Muscle of back (tissue), 11 donors: Measurements from ENCODE around the gene NF1. TPM values are rescaled to one million over a fixed set of nuclear protein-coding genes. Genes with fewer than 3 reads are reported as not detected.

Source experiments
- DNase-seq, 3 donors: peaks; one replicate each; pipeline versions ENCODE4 v3.0.0 to v3.0.0-alpha.2; 2013
- polyA plus RNA-seq, 10 donors: library from polyadenylated mRNA; unstranded; fragments of 120-200 nt; gene quantifications; one replicate each; pipeline ENCODE4 v1.2.1, GENCODE V29; 2013; ENCODE audit not compliant: insufficient read length in 10 of 10

The NF1 gene
- polyA plus RNA-seq, 10 donors, result 18.9 to 31.2 (median 25.1) TPM

DNA sequence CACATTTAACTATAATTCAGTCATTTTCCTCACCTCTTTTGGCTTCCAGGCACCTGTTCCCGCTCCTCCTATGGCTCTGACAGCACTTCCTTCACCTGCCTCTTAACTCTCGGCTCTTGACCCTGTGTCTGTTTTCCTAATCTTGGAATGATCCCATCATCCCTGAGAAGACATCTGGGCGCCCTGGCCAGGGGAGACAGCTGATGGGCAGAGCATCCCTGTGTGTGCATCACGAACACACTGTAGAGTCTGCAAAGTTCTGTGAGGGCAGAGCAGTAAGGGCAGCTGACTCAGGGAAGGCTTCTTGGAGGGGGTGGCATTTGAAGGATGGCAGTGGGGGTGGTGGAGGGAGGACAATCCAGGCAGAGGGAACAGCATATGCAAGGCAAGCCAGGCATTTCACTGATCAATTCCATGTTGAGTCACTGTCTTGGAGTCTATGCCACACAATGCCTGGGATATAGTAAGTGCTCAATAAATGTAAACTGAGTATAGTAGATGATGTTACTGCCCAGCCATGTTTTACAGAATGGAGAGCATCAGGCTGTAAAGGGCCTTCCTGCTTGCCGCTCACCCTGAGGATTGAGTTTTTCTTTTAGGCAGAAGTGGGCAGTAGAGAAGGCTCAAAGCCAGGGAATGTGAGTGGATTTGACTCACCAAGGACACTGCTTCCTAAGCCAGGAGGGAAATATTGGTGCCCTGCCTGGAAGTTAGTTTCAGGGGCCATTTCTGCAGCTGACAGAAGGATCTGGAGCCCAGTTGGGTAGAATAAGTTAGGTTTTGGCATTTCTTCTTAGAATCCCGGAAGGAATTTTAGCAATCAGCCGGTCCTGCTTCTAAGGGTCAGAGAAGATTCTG, 290.9 kb downstream of the NF1 start:
- DNase-seq, result no peak

DNA sequence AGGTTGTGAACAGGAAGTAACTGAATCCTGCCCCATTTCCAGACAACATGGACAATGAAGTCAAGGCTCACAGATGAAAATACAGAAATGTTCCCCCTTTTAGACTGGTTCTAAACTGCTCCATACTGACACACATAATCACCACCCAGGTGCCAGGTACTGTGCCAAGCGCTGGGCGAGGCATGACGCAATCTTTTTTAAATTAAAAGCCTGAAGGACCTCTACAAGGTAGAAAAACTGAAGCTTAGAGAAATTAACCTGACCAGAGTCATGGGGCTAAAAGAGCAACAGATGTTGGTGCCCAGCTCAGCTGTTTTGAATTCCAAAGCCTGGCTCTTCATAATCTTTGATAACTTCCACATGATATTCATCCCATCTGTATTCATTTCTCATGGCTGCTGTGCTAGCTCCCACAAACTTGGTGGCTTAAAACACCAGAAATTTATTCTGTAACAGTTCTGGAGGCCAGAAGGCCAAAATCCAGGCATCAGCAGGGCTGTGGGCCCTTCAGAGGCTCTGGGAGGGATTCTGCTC, 291.8 kb downstream of the NF1 start:
- DNase-seq, result no peak

DNA sequence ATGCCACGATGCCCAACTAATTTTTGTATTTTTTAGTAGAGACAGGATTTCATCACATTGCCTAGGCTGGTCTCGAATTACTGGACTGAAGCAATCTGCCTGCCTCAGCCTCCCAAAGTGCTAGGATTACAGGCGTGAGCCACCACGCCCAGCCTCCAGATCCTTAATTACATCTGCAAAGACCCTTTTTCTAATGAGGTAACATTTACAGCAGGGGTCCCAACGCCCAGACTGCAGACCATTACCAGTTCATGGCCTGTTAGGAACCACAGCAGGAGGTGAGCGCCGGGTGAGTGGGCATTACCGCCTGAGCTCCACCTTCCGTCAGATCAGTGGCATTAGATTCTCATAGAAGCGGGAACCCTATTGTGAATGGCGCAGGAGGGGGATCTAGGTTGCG, 292.7 kb downstream of the NF1 start:
- DNase-seq, result no peak

DNA sequence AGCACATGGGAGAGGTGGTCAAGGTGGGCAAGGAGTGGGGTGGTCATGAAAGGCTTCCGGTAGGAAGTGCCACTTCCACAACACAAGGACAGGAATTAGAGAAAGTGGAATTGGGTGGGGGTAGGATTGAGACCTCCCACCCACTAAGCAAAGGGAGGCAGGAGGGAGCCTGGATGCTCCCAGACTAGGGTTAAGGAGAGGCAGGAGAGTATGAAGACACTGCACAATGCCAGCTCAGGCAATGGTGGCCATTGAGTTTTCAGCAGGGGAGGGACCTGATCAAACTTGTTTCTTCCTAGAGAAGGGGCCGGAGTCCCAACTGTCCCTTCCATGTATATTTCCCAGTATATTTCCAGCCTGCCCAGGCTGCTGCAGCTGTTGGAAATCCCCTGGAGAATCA, 293.6 kb downstream of the NF1 start:
- DNase-seq, result no peak

DNA sequence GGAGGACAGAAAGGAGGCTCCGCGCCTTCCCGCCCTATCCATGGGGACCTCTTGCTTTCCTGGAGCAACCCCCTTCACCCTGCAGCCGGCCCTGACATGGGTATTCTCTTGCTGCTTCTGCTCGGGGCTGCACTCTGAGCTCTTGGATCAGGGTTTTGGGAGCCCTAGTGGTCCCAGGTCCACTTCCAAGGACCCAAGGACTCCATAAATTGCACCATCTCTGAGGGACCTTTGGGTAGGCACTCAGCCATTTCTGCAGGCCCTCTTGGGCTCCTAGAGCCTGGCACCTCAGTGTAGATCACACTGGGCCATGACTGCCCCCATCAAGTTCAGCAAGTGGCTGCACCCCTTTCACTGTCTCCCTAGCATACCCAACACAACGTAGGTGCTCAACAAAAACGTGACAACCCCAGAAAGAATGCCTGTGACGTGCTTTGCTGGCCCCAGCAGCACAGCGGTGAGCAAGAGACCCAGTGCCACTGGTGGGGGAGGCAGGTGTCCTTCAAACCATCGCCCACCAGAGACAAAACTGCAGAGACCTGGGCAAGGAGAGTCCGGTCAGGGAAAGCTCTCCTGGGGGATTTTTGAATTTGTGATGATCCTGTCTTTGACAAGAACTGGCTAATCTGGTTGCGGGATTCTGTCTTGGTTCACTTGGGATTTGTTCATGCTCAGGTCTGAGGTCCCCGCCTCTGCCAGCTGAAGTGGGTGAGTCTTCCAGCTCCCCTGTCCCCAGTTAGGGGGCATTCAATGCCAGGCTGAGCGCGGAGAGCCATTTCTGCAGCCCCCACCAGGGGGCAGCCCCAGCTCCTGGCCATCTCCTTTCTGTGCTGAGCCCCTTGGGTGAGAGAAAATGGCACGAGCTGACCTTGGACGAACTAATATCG, 294.2 kb downstream of the NF1 start:
- DNase-seq, result peak in 1 of 3 donors; percentile 48

DNA sequence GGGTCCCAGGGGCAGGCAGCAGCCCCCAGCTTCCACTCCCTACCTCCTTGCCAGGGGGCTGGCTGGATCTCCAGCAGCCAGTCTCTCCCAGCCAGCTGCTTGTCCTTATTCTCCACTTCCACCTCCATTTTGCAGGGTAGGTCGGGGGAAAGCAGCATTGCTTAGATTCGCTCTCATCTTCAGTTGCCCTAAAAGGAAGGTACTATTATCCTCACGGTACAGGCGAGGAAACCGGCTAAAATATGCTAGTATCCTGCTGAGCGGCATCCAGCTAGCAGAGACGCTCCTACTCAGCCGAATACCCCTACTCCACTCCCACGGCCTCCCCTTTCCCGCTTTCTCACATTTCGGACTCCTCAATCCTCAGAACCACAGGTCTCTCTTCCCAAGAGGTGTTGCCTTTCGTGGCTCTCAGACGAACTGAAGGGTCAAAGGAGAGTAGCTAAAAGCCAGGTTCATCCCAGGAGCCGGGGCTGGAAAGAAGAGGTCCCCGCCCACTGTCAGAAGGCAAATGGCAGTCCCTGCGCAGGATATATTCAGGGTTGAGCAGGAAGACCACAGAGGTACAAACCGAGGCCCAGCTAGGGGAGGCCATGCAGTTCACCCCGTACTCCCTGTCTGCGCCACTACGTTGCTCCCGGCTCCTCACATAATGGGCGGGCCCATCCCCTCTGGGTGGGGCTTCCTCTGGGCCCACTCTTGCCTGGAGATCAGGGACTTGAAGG, 295.0 kb downstream of the NF1 start:
- DNase-seq, result no peak

DNA sequence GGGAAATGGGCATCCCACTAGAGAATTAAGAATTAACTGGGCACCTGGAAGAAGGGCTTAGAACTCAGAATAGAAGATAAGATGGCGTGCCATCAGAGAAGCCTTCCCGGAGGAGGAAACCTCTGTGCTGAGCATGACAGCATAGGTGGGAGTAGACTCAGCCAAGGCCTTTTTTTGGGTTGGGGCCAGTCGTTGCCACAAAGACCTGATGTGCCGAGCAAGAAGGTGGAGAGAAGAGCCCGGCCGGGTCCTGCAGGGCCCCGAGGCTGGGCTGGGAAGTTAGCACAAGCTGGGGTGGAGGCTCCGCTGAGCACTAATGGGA, 295.6 kb downstream of the NF1 start:
- no peak for DNase-seq

DNA sequence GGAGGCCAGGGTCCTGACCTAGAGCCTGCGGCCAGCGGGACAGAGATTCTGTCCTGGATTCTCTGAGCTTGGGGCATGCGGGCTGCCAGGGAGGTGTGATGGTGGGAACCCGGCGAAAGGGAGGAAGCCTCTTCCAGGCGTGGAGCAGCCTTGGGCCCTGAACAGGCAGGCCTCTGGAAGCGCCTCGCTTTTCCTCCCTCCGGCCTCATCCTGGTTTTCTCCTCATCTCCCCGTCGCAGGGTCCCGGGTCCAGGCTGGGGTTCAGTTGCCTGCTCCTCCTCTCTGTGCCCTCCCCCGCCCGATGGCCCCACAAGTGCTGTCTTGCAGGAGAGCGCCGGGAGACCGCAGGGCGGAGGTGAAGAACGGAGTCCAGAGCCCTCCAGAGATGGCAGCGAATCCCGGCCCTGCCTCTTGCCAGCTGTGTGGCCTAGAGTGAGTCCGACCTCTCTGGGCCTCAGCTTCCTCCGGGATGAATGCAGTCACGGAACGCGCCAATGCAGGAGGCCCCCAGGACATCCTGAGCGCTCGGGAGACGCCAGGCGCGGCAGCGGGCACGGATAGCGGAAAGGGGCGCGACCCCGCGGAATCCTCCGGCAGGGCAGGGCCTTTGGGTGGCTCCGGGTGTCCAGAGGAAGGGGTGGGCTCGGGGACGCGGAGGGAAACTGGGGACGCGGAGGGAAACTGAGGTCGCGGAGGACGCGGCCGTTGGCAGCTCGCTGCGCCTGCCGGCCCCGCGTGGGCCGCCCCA, 296.1 kb downstream of the NF1 start:
- peak in 1 of 3 donors; percentile 34 for DNase-seq

DNA sequence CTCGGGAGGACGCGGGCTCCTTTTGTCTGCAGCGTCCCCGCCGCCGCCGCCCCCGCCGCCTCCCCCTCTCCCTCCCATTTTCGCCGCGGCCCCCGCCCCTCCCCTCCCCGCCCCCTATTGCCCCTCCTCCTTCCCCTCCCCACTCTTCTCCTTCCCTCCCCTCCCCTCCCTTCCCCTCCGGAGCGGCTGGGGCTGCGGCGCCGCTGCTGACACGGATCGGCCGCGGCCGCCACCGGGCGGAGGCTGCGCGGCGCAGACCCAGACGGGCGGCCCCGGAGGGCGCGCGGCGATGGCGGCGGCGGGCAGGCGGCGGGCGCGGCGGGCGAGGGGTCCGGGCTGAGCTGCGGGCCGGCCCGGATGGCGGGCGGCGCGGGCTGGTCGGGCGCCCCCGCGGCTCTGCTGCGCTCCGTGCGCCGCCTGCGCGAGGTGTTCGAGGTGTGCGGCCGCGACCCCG, 296.7 kb downstream of the NF1 start, which contains the start of gene RAB11FIP4:
Gene RAB11FIP4, plus strand, starts transcription at position 180 of the 454 bp plus-strand sequence. Its CDS starts 178 bp downstream, at position 358.
- peak in 2 of 3 donors; percentile 33 to 36 for DNase-seq

DNA sequence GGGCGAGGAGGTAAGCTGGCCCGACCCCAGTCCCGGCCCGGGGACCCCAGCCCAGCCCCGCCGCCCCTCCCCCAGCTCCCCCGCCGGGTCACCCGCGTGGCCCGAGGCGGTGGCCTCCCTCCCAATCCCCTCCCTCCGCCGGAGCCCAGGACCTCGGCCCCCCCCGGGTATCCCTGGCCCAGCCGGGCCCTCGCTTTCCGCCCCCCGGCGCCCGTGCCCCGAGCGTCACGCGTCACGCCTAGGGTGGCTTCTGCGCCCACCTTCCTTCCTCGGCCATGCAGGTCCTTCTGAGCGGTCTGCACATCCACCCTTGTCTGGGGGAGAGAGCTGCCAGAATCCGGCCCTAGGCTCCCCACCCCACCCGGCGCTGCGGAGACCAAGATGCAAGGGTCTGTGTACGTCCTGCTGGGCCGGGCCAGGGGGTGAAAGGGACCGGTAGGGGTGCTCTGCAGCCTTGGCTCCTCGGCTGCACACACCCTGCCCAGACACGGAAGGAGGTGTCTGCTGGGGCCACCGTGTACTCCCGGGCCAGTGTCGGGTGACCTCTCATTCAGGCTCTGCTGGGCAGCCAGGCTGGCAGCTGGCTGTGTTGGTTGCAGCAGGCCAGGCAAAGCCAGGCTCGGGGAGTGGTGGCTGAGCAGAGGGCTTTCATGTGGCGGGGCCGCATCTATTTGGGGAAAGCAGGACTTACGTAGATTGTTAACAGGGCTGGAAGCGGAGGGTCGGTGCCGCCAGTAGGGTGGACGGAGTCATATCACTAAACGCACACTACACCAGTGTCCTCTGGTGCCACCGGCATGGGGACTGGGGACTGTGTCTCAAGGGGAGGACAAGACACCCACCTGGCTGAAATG, 297.5 kb downstream of the NF1 start:
- peak in 1 of 3 donors; percentile 13 for DNase-seq

DNA sequence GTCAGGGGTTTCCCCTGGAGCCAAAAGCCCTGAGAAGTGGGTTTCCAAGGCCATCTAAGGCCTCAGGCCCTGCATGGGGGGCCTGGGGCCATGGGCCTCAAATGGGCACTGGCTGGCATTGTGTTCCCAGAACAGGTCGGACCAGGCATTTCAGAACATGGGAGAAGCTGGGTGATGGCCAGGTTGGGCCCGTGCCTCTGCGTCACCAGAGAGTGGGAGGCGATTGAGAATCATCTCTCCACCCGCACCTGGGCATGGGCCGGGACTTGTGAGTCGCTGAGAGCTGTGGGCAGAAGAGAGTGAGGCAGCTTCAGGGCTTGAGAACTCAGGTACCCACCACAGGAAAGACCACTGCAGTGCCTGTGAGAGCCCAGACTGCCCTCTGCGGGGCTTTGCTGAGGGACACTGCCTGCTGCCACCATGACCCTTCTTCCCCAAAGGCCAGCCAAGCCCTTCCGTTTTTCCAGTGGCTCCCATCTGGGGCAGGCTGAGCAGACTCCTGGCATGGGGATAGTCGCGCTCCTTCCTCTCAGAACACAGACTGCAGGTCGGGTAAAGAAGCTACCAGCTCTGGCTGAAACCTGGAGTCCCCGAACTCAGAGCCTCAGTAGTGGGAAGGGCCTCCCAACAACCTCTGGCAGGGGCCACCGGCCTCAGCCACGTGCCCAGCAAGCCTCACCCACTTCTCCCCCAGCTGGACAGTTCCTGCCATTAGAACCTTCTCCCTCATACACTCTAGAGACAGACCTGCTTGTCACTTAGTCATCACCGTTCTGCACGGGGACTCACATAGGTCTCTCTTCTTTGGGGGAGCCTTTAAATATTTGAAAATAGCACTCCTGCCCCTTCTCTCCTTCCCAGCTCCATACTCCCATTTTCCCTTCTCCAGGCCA, 298.3 kb downstream of the NF1 start:
- DNase-seq, result no peak

DNA sequence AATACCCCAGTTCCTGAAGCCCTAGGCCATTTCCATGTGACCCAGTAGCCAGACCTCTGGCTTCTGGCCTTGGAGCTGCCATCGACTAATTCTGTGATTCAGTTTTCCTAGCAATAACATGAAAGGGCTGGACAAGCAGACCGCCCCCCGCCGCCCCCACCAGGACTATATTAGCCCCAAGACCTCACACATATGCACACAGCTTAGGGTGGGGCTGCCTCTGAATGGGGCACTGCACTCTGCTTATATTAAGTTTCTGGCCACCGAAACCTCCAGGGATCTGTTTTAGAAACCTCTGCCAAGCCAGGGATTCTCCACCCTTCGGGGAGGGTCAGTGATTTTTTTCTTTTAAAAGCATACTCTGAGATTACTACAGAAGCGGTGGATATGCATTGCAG, 299.0 kb downstream of the NF1 start:
- DNase-seq, result no peak

DNA sequence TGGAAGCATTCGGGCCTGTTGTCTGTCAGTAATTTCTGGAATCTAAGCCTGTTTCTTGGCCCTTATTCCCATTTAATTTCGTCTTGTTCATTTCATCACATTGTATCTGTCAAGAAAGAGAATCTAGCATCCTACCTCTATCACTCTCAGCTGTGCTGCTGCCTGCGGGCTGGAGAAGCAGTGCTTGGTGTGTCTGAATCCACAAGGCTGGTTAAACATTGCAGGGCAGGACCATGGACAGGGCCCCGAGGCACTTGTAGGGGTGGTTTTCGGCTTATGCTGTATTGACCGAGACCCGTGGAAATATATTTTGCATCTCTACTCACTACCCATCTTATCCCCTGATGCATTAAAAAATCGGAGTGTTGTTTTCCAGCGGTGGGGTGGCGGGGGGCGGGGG, 299.8 kb downstream of the NF1 start:
- DNase-seq, result peak; percentile 76 to 91 (median 85)

DNA sequence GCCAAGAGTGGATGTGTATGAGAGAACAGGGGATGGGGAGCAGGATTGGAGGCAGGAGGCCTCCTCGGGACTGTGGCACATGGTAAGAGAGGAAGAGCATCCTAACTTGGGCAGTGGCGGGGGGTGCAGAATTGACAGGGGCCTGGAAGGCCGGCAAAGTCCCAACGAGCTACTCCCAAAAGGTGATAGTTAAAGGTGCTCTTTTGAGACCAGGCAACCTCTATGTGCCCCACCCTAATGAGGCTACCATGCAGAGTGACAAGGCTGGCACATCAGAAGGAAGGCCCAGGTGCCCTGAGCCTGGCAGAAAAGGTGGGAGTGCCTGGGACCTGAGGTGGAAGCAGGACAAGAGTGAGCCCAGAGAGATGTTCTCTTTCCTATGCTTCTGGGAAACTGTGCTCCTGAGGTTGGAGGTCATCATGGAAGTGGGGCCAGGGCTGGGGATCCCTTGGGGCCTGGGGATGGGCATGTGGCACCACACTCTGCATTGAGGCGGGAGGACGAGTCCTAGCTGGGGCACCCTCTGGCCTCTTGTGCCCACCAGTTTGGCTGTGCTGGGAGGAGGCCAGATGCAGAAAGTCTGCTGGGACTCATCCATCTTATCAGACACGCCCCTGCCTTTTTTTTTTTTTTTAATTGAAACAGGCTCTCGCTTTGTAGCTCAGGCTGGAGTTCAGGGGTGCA, 302.6 kb downstream of the NF1 start:
- DNase-seq, result no peak

DNA sequence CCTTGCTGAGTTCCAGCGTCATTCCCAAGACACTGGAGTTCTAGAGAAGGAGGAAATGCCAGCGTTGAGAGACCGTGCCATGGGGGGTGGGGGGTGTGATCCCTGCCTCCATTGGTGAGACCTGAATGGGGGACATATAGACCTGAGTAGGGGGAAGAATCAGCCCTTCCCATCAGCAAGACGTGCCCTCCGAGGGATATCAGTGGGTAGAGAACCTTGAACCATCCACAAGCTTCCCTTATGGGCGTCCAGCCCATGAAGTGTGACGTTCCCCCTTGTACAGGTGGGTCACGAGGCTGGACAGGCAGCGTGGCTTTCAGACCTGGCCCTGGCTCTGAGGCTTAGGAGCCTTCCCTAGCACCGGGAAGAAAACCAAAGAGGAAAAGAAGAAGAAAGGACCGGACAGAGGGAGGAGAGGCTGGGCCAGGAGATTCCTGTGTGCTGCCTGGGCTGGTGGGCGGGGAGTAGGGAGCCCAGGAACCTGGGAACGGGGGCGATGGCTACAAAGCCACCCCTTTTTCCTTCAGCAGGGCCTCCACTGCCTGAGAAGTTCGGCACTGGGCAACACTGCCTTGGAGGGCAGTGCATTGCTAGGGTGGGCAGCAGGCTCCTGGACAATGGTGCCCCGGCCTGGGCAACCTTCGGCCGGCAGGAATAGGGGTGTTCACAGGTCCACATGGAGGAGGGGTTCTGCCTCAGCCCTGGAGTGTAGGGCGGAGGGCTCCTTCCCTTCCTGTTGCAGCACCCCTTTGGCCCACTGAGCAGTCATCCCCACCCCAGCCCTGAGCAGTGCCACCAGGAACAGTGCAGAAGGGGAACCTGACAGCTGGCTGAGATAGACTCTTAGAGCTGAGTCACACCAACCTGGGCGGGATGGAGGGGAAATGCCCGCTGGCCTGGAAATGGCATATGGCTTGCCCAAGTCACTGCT, 303.9 kb downstream of the NF1 start:
- no peak for DNase-seq

DNA sequence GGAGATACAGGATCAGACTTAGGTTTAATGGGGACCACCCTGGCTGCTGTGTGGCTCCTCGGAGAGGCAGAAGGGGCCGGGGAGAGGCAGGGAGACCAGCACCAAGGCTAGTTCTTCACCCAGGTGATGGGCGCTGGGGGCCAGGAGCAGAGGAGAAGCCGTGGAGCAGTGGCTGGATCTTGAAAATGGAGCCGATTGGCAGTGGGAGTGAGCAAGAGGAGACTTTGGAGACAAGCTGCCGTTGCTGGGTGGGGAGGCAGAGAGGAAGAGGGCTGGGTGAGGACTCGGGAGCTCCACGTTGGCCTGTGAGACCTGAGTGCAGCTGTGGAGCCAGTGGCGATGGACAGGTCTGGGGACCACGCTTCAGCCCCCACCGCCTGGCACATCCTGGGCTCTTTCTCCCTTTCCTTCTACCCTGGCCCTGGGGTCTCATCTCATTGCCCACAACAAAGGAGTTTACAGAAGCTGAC, 305.7 kb downstream of the NF1 start:
- DNase-seq, result no peak
